ENCODE data around the gene ZPR1.
A peak's percentile ranks its signal among the peaks of the same experiment; 100 is the strongest.
"Not testable (repeated sequence)": the region's sequence is repeated elsewhere in the genome, so short reads cannot be mapped to it uniquely, and the experiment has no call there.

The ZPR1 gene, protein sequence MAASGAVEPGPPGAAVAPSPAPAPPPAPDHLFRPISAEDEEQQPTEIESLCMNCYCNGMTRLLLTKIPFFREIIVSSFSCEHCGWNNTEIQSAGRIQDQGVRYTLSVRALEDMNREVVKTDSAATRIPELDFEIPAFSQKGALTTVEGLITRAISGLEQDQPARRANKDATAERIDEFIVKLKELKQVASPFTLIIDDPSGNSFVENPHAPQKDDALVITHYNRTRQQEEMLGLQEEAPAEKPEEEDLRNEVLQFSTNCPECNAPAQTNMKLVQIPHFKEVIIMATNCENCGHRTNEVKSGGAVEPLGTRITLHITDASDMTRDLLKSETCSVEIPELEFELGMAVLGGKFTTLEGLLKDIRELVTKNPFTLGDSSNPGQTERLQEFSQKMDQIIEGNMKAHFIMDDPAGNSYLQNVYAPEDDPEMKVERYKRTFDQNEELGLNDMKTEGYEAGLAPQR

DNA sequence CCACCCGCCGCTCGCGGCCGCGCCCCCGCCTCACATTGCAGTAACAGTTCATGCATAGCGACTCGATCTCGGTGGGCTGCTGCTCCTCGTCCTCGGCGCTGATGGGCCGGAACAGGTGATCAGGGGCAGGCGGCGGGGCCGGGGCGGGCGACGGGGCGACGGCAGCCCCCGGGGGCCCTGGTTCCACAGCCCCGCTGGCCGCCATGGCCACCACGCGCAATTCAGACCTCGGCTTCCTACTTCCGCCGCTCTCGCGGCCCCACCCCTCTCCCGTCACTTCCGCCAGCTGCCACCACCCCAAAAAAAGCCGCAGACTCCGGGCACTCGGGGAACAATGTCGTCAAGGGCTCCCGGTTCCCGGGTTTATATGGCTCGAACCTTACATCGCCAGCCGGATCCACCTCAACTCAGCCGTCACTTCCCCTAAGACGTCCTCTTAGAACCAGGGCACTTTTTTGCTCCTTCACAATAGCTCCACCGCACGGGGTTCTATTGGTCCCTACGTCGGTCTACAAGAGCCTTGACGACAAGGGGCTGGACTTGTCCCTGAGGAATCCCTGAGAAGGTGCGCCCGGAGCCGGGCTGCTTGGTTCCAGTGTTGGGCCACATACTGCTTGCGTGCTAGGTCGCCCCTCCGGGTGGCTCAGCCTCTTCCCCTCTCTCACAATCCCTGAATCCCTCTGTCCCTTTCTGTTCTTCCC lies at the start of gene ZPR1:
ZPR1 (minus strand) TSS at position 238 of the 701 bp plus-strand sequence; CDS start at position 205, 33 bp downstream.
- DNase-seq: peak; percentile 61

DNA sequence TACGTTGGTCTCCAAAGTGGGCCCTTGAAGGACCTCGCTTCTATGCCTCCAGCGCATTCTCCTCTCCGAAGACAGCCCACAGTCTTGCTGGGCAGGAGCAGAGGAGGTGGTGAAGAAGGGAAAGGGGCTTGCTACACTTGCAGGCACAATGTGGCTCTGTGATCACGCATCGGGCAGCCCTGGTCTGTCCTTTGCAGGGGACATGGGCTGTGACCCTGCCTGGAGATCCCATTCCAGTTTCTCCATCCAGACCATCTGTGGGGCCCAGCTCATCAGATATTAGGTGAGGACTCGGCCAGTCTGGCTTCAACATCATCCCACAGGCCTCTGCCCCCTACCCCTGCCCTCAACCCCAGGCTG lies 48.8 kb upstream of the ZPR1 start:
- DNase-seq: no peak

DNA sequence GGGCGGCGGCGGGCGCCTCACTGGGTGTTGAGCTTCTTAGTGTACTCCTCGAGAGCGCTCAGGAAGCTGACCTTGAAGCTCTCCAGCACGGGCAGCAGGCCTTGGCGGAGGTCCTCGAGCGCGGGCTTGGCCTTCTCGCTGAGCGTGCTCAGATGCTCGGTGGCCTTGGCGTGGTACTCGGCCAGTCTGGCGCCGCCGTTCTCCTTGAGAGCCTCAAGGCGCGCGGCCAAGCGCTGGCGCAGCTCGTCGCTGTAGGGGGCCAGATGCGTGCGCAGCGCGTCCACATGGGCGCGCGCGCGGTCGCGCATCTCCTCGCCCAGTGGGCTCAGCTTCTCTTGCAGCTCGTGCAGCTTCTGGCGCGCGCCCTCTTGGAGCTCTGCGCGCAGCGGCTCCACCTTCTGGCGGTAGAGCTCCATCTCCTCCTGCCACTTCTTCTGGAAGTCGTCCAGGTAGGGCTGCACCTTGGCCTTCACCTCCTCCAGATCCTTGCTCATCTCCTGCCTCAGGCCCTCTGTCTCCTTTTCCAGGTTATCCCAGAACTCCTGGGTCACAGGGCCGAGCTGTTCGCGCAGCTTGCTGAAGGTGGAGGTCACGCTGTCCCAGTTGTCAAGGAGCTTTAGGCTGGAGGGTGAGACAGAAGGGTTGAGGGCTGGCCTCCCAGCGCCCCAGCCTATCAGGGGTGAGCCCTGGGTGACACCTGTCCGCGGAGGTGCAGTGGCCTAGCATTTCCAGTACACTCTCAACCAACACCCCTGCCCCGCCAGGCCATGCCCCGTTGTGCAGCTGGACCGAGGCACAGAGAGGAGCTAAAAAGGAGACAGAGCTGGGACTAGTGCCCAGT lies 48.2 kb upstream of the ZPR1 start:
- DNase-seq: peak; percentile 95

DNA sequence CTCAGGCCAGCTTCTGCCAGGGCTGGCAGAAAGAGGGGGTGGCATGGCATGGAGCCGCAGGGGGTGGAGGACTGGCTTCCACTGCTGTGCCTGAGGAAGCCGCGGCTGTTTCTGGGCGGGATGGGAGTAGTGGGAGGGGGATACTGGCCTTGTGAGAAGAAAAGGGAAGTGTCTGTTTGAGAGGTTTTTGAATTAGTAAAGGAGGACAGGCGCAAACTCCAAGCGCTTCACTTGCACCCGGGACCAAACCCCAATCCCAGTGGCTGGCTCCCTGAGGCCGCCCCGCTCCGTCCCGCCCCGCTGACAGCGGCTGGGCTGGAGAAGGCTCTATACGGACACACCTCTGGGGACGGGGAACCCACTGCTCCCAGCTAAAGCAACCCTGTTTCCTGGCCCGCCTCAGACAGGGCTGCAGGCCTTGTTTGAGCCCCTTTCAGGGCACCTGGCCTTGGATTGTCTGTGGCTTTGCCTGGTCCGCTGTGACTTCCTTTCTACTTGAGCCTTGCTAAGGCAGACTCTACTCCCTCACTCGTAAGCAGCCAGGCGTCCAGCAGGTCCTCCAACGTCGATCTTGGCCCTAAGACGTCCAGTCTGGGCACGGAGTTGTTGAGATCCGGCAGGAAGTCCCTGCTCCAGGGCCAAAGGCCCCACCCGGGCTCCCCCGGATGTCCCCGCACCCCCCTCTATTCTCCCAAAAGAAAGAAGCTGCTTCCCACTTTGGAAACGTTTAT lies 47.4 kb upstream of the ZPR1 start:
- no peak for DNase-seq

DNA sequence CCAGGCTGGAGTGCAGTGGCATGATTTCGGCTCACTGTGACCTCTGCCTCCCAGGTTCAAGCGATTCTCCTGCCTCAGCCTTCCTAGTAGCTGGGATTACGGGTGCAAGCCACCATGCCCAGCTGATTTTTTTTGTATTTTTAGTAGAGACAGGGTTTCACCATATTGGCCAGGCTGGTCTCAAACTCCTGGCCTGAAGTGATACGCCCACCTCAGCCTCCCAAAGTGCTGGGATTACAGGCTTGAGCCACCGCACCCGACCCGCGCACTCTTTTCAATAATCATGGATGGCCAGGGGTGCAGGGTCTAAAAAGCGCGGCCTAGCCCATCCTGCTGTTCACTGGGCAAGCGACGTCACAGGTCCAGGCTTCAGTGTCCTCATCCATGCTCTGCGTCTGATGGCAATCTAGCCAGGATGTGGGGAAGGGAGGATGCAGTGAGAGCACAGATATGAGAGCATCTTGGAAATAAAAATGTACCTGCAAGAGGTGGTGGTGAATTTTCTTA lies 46.8 kb upstream of the ZPR1 start:
- not testable (repeated sequence) for DNase-seq

DNA sequence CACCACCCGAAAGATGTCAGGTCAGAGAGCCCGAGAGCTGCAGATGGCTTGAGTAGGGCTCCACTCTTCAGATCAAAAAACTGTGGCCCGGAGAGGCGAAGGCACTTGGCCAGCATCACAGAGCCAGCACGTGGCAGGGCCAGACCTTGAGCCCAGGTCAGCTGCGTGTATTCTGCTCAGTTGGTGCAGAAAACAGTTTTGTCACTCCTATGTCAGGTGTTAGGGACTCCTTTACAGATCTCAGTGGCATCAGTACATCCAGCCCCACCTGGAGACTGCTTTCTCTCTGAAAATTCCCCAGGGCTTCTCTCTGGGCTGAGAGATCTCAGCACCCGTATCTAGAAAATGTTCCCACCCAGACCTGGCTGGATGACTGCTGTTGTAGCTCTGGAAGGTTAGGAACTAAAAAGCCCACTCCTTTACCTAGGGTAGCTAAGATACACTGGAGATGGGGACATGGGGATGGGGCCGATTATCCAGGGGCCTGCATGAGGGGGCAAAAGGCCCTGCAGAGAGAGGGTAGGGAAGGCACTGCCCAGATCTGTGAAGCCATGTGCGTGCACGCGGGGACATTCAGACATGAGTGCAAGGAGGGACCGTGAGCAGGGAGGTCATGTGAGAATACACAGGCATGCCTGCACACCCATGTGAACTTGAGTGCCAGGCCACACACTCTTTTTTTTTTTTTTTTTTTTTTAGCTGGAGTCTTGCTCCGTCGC lies 46.2 kb upstream of the ZPR1 start:
- DNase-seq: no peak

DNA sequence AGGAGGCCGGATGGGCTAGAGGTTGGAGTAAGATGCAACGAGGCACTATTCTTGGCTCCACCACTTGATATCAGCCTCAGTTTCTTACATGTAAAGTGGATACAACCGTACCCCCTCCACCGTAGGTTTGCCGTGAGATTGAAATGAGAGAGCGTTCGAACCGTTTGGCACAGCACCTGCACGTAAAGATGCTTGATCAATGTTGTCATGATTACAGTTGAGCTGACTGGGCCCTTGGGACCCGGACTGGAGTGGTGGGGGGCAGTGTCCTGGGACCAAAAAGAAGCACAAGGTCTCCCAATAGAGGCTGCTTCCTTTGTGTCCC lies 45.6 kb upstream of the ZPR1 start:
- DNase-seq: no peak

DNA sequence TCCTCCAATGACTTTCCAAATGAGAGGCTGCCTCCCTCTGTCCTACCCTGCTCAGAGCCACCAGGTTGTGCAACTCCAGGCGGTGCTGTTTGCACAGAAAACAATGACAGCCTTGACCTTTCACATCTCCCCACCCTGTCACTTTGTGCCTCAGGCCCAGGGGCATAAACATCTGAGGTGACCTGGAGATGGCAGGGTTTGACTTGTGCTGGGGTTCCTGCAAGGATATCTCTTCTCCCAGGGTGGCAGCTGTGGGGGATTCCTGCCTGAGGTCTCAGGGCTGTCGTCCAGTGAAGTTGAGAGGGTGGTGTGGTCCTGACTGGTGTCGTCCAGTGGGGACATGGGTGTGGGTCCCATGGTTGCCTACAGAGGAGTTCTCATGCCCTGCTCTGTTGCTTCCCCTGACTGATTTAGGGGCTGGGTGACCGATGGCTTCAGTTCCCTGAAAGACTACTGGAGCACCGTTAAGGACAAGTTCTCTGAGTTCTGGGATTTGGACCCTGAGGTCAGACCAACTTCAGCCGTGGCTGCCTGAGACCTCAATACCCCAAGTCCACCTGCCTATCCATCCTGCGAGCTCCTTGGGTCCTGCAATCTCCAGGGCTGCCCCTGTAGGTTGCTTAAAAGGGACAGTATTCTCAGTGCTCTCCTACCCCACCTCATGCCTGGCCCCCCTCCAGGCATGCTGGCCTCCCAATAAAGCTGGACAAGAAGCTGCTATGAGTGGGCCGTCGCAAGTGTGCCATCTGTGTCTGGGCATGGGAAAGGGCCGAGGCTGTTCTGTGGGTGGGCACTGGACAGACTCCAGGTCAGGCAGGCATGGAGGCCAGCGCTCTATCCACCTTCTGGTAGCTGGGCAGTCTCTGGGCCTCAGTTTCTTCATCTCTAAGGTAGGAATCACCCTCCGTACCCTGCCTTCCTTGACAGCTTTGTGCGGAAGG lies 44.8 kb upstream of the ZPR1 start:
- no peak for DNase-seq

DNA sequence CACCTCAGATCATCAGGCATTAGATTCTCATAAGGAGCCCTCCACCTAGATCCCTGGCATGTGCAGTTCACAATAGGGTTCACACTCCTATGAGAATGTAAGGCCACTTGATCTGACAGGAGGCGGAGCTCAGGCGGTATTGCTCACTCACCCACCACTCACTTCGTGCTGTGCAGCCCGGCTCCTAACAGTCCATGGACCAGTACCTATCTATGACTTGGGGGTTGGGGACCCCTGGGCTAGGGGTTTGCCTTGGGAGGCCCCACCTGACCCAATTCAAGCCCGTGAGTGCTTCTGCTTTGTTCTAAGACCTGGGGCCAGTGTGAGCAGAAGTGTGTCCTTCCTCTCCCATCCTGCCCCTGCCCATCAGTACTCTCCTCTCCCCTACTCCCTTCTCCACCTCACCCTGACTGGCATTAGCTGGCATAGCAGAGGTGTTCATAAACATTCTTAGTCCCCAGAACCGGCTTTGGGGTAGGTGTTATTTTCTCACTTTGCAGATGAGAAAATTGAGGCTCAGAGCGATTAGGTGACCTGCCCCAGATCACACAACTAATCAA lies 44.0 kb upstream of the ZPR1 start:
- DNase-seq: no peak

DNA sequence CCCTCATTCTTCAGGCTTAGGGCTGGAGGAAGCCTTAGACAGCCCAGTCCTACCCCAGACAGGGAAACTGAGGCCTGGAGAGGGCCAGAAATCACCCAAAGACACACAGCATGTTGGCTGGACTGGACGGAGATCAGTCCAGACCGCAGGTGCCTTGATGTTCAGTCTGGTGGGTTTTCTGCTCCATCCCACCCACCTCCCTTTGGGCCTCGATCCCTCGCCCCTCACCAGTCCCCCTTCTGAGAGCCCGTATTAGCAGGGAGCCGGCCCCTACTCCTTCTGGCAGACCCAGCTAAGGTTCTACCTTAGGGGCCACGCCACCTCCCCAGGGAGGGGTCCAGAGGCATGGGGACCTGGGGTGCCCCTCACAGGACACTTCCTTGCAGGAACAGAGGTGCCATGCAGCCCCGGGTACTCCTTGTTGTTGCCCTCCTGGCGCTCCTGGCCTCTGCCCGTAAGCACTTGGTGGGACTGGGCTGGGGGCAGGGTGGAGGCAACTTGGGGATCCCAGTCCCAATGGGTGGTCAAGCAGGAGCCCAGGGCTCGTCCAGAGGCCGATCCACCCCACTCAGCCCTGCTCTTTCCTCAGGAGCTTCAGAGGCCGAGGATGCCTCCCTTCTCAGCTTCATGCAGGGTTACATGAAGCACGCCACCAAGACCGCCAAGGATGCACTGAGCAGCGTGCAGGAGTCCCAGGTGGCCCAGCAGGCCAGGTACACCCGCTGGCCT lies 42.5 kb upstream of the ZPR1 start:
- no peak for DNase-seq

DNA sequence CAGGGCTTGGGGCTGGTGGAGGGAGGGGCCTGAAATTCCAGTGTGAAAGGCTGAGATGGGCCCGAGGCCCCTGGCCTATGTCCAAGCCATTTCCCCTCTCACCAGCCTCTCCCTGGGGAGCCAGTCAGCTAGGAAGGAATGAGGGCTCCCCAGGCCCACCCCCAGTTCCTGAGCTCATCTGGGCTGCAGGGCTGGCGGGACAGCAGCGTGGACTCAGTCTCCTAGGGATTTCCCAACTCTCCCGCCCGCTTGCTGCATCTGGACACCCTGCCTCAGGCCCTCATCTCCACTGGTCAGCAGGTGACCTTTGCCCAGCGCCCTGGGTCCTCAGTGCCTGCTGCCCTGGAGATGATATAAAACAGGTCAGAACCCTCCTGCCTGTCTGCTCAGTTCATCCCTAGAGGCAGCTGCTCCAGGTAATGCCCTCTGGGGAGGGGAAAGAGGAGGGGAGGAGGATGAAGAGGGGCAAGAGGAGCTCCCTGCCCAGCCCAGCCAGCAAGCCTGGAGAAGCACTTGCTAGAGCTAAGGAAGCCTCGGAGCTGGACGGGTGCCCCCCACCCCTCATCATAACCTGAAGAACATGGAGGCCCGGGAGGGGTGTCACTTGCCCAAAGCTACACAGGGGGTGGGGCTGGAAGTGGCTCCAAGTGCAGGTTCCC lies 41.8 kb upstream of the ZPR1 start, which contains the start of gene APOC3:
APOC3 (plus strand) TSS at position 383 of the 659 bp plus-strand sequence. CDS start 676 bp downstream, outside the sequence.
- DNase-seq: no peak

DNA sequence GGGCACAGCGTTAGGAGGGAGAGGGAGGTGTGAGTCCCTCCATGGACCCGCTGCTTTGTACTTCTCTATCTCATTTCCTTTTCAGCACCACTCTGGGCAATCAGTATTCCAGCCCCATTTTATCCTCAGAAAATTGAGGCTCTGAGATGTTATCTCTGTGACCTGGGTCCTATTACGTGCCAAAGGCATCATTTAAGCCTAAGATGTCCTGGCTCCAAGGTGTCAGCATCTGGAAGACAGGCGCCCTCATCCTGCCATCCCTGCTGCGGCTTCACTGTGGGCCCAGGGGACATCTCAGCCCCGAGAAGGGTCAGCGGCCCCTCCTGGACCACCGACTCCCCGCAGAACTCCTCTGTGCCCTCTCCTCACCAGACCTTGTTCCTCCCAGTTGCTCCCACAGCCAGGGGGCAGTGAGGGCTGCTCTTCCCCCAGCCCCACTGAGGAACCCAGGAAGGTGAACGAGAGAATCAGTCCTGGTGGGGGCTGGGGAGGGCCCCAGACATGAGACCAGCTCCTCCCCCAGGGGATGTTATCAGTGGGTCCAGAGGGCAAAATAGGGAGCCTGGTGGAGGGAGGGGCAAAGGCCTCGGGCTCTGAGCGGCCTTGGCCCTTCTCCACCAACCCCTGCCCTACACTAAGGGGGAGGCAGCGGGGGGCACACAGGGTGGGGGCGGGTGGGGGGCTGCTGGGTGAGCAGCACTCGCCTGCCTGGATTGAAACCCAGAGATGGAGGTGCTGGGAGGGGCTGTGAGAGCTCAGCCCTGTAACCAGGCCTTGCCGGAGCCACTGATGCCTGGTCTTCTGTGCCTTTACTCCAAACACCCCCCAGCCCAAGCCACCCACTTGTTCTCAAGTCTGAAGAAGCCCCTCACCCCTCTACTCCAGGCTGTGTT lies 41.1 kb upstream of the ZPR1 start:
- DNase-seq: no peak

DNA sequence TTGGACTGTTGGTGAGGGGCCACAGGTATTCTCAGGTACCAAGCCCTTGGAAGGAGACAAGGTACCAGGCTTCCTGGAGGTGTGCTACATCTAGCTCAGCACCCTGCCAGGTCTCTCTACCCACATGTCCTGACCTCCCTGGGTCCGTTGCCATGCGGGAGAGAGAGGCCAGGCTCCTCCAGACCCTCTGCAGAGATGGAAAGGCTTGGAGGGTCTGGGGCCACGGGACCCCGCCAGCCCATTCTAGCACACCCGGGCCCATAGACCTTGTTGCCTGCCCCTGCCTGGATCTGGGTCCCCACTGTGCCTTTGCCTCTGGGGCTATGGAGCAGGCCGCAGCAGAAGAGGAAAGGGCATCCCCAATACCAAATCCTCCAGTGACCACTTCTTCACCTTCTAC lies 39.6 kb upstream of the ZPR1 start:
- DNase-seq: no peak

DNA sequence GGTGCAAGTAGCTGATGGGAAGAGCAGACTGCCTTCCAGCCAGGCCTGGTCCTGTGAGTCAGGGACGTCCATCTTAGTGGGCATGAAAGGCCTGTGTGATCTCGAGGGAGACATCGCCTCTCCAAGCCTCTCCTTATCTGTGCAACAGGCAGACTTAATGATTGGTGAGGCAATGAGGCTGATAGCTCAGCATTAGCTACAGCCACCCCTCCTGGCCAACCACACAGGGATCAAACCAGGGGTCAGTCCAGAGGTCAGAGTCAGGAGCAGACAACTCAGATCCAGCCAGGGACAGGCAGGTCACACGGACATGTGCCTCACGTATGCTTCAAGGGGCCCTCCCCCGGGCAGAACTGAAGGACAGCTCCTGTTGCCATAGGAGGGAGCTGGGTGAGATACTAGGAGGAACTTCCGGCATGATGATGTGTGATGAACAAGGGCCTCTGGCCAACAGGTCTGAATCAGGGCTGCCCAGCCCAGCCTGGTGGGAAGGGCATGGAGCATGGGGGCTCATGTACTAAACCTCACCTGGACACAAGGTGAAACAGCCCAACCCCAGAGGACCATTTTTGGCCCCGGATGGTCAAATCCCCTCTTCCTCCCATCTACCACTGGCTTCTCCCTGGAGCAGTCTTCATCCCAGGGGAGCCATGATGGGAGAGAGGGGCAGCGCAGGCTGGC lies 39.1 kb upstream of the ZPR1 start:
- DNase-seq: no peak

DNA sequence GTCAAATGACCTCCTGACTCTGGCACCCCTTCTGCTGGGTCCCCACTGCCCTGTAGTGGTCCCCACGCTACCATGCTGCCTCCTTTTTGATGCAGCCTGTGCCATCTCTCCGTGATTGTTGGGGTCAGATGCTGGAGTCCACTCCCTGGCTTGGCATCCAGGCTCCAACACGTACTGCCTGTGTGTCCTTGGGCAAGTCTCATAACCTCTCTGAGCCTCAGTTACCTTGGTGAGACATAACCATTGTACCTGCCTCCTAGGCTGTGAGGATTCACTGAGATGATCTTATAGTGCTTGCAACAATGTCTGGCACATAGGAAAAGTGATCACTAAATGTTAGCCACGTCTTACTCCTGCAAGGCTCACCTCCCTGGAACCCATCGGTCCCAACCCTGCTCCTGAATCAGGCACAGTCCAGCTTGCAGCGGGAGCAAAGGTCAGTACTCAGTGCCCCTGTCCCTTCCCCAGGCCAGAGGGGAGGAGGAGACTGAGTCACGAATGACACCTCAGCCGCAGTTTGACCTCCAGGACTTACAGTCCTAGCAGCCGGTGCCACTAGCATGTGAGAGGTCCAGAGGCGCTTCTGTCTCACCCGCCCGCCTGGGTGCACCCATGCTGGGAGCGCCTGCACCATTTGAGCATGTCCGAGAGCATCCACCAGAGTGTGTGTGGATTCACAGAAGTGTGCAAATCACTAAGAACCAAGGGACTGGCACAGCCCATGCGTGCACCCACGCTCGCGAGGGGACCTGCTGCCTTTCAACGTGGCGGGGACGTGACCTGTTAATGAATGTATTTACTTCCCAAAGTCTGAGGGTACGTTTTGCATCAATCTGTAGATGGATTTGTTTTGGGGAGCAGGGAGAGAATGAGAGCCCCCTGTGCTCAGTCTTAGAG lies 38.3 kb upstream of the ZPR1 start:
- no peak for DNase-seq

DNA sequence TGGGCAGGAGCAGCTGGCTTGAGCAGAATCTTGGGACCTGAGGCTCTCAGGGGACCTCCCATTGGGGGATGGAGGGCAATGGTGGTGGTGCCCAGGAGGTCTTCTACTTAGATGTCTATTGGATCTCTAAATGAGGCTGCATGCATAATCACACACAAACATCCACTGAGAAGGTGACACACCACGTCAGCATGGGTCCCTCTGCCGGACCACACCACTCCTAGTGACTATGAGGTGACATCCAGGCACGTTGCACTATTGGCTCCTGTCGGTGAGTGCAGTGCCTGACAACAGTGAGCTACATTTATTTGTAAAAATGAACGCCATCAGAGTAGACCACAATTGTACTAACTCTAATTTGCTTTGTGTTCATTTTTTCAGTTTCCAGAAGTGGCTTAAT lies 37.6 kb upstream of the ZPR1 start:
- no peak for DNase-seq

Data from NCI-H1105 (cell line).